Osteoblast (primary cell): ENCODE data around the gene CAPN12. TPM values are rescaled to one million over a fixed set of nuclear protein-coding genes. Genes with fewer than 3 reads are reported as not detected.

Experiments
- DNase-seq: peaks from one replicate; pipeline ENCODE4 v3.0.0; 2011; ENCODE audit warnings: low spot score, mixed read lengths; ENCODE audit not compliant: insufficient read length; ENCODE audit errors: missing footprints
- H2AFZ ChIP-seq: 2 replicates; pipeline ENCODE4 v1.6.0; 2011; ENCODE audit warnings: mild to moderate bottlenecking, low read length
- H3K27ac ChIP-seq: 2 replicates; pipeline ENCODE4 v1.5.1; 2011; ENCODE audit warnings: mild to moderate bottlenecking, low read depth, low read length, moderate library complexity
- H3K27me3 ChIP-seq: 2 replicates; pipeline ENCODE4 v1.6.0; 2012; ENCODE audit warnings: mild to moderate bottlenecking, control low read depth, inconsistent platforms, low read length, moderate library complexity; ENCODE audit not compliant: insufficient read depth
- H3K36me3 ChIP-seq: 2 replicates; pipeline ENCODE4 v1.5.1; 2011; ENCODE audit warnings: mild to moderate bottlenecking, low read length, control low read depth, moderate library complexity; ENCODE audit not compliant: insufficient read depth
- H3K4me1 ChIP-seq: 2 replicates; pipeline ENCODE4 v1.5.1; 2011; ENCODE audit warnings: mild to moderate bottlenecking, low read length, control low read depth, moderate library complexity; ENCODE audit not compliant: insufficient read depth
- H3K4me2 ChIP-seq: 2 replicates; pipeline ENCODE4 v1.6.0; 2011; ENCODE audit warnings: mild to moderate bottlenecking, low read length; ENCODE audit not compliant: insufficient read depth
- H3K4me3 ChIP-seq: fragments of 200-600 bp; sonication (generic); 3 replicates; pipeline ENCODE4 v1.5.1; 2012; ENCODE audit warnings: mild to moderate bottlenecking, low read length, inconsistent platforms; ENCODE audit not compliant: insufficient read depth
- H3K79me2 ChIP-seq: 2 replicates; pipeline ENCODE4 v1.6.0; 2012; ENCODE audit warnings: mild to moderate bottlenecking, low read length, control low read depth, inconsistent platforms; ENCODE audit not compliant: insufficient read depth
- H3K9me3 ChIP-seq: 2 replicates; pipeline ENCODE4 v1.5.1; 2011; ENCODE audit warnings: low read depth, low read length, control low read depth
- H4K20me1 ChIP-seq: 2 replicates; pipeline ENCODE4 v1.6.0; 2012; ENCODE audit warnings: mild to moderate bottlenecking, low read length, control low read depth; ENCODE audit not compliant: insufficient read depth
- CTCF ChIP-seq: IDR thresholded peaks from 2 replicates; pipeline ENCODE4 v1.5.1; 2011; ENCODE audit warnings: mild to moderate bottlenecking, low read depth, low read length, moderate library complexity; ENCODE audit errors: extremely low read depth
- total RNA-seq: library from RNA; depleted of rRNA; stranded (reverse); fragments of >200 nt; gene quantifications from 2 replicates; pipeline ENCODE4 v1.2.3, GENCODE V29; 2012

CAPN12 gene
- total RNA-seq, 1 donor = not detected

GRCh38 chr19:38719761-38720558, 24.3 kb downstream of the CAPN12 start:
- H3K27ac ChIP-seq = peak overlapping the region; percentile 50

GRCh38 chr19:38718747-38719543, 25.3 kb downstream of the CAPN12 start:
- Histone ChIP-seq H3K9me3 (no peaks in the 10 kb centered on the region), H3K4me3 (no peak overlapping the region), H3K4me1 (peaks cover 3% of the 10 kb centered on the region), H3K4me2 (no peak overlapping the region), H3K79me2 (peaks cover 81% of the 10 kb centered on the region), H3K27ac (peak overlapping the region; percentile 50), H4K20me1 (peaks cover 46% of the 10 kb centered on the region), H3K36me3 (peaks cover 95% of the 10 kb centered on the region), H3K27me3 (no peaks in the 10 kb centered on the region), H2AFZ (no peak overlapping the region)
- DNase-seq = peak; percentile 96
- TF ChIP-seq CTCF = peak; percentile 30

More at GRCh38 chr19:38719761-38720558, 24.3 kb downstream of the CAPN12 start:
- H2AFZ ChIP-seq = no peak overlapping the region
- no peak overlapping the region for H3K4me2 ChIP-seq
- H3K27me3 ChIP-seq = no peaks in the 10 kb centered on the region
- no peak for DNase-seq
- no peak overlapping the region for H3K4me3 ChIP-seq
- no peaks in the 10 kb centered on the region for H3K9me3 ChIP-seq
- H3K4me1 ChIP-seq = peaks cover 3% of the 10 kb centered on the region
- peaks cover 70% of the 10 kb centered on the region for H3K79me2 ChIP-seq
- peaks cover 94% of the 10 kb centered on the region for H3K36me3 ChIP-seq
- H4K20me1 ChIP-seq = peaks cover 42% of the 10 kb centered on the region
- TF ChIP-seq CTCF = no peak

DNA sequence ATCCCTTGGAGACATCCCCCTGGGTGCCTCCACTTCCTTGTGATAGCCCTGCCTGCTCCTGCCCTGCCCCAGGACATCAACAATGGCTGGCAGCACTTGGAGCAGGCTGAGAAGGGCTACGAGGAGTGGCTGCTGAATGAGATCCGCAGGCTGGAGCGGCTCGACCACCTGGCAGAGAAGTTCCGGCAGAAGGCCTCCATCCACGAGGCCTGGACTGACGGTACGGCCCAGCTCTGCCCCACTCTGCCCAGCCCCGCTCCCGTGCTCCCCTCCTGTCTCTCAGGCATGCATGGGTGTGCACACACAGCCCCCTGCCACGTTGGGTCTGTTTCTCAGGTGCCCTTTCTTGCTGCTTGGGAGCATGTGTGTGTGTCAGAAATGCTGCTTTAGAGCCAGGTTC, 26.4 kb downstream of the CAPN12 start:
- peaks cover 48% of the 10 kb centered on the region for H4K20me1 ChIP-seq
- no peaks in the 10 kb centered on the region for H3K27me3 ChIP-seq
- no peak overlapping the region for H2AFZ ChIP-seq
- no peak for DNase-seq
- peaks cover 87% of the 10 kb centered on the region for H3K79me2 ChIP-seq
- no peak for TF ChIP-seq CTCF
- peaks cover 3% of the 10 kb centered on the region for H3K4me1 ChIP-seq
- H3K36me3 ChIP-seq = peaks cover 96% of the 10 kb centered on the region
- H3K4me2 ChIP-seq = no peak overlapping the region
- no peaks in the 10 kb centered on the region for H3K9me3 ChIP-seq
- H3K27ac ChIP-seq = no peak overlapping the region
- H3K4me3 ChIP-seq = no peak overlapping the region

- H3K27me3 ChIP-seq = no peaks in the 10 kb centered on the region
- H2AFZ ChIP-seq = no peak overlapping the region
- H3K4me1 ChIP-seq = peaks cover 10% of the 10 kb centered on the region
- H3K9me3 ChIP-seq = no peaks in the 10 kb centered on the region
- no peak for TF ChIP-seq CTCF
- H3K4me3 ChIP-seq = no peak overlapping the region
- peaks cover 88% of the 10 kb centered on the region for H3K79me2 ChIP-seq
- no peak overlapping the region for H3K4me2 ChIP-seq
- H4K20me1 ChIP-seq = peaks cover 49% of the 10 kb centered on the region
- DNase-seq = no peak
- no peak overlapping the region for H3K27ac ChIP-seq
- H3K36me3 ChIP-seq = peaks cover 96% of the 10 kb centered on the region
Observed at GRCh38 chr19:38717051-38717450, 27.2 kb downstream of the CAPN12 start.
